OCI-LY7 (cell line): ENCODE measurements around the gene SORCS1. TPM values are rescaled to one million over a fixed set of nuclear protein-coding genes. Genes with fewer than 3 reads are reported as not detected.

Experiments used
- BruUV-seq: library from RNA; stranded (reverse); fragments of 400-500 nt; replicated peaks from 2 replicates; lab custom pipeline; 2021; lab: Mats Ljungman, UMichigan
- CTCF ChIA-PET: fragments of 300-600 bp; sonication (Branson Sonifier 250); formaldehyde crosslinking; loops from one replicate; lab custom pipeline; 2022; ENCODE audit warnings: antibody characterized with exemption; ENCODE audit not compliant: unreplicated experiment; lab: Charles Lee
- POLR2A ChIA-PET: fragments of 300-600 bp; sonication (Branson Sonifier 250); formaldehyde crosslinking; loops from one replicate; lab custom pipeline; 2022; ENCODE audit warnings: antibody characterized with exemption; lab: Charles Lee
- DNase-seq: peaks from one replicate; pipeline ENCODE4 v3.0.0-alpha.2; 2015; ENCODE audit warnings: low spot score
- H2AFZ ChIP-seq: fragments of 200-600 bp; sonication (generic), shearing (Covaris generic); 2 replicates; pipeline ENCODE4 v1.6.1; 2014; ENCODE audit warnings: mild to moderate bottlenecking, antibody characterized with exemption, low read length, moderate library complexity
- H3K27ac ChIP-seq: fragments of 200-600 bp; sonication (generic); 2 replicates; pipeline ENCODE4 v1.5.1; 2014; ENCODE audit warnings: mixed run types, low read depth, mild to moderate bottlenecking, moderate library complexity, low read length, inconsistent platforms; ENCODE audit not compliant: poor library complexity, severe bottlenecking
- H3K36me3 ChIP-seq: fragments of 200-600 bp; sonication (generic); 2 replicates; pipeline ENCODE4 v1.6.1; 2014; ENCODE audit warnings: mild to moderate bottlenecking, antibody characterized with exemption, low read length, moderate library complexity, mixed read lengths; ENCODE audit not compliant: insufficient read depth
- H3K4me1 ChIP-seq: fragments of 200-600 bp; sonication (generic); 2 replicates; pipeline ENCODE4 v1.5.1; 2014; ENCODE audit warnings: mild to moderate bottlenecking, low read length; ENCODE audit not compliant: insufficient read depth, poor library complexity, severe bottlenecking
- H3K4me2 ChIP-seq: fragments of 200-600 bp; sonication (generic); 2 replicates; pipeline ENCODE4 v1.6.1; 2014; ENCODE audit warnings: mild to moderate bottlenecking, low read length
- H3K4me3 ChIP-seq: fragments of 200-600 bp; sonication (generic); 2 replicates; pipeline ENCODE4 v1.5.1; 2014; ENCODE audit warnings: mild to moderate bottlenecking, low read depth, low read length; ENCODE audit not compliant: poor library complexity, severe bottlenecking
- H3K79me2 ChIP-seq: fragments of 200-600 bp; sonication (generic); 2 replicates; pipeline ENCODE4 v1.6.1; 2016; ENCODE audit warnings: low read depth, mild to moderate bottlenecking, low read length, moderate library complexity, mixed read lengths; ENCODE audit not compliant: insufficient read depth
- H3K9me2 ChIP-seq: fragments of 200-600 bp; sonication (generic); 2 replicates; pipeline ENCODE4 v1.6.1; 2016; ENCODE audit warnings: mild to moderate bottlenecking, low read length, mixed read lengths; ENCODE audit not compliant: insufficient read depth
- H3K9me3 ChIP-seq: fragments of 200-600 bp; sonication (generic); 2 replicates; pipeline ENCODE4 v1.6.1; 2014; ENCODE audit warnings: mild to moderate bottlenecking, mixed run types, low read length, mixed read lengths
- H4K20me1 ChIP-seq: fragments of 200-600 bp; sonication (generic); 2 replicates; pipeline ENCODE4 v1.6.1; 2014; ENCODE audit warnings: mild to moderate bottlenecking, antibody characterized with exemption, low read length, moderate library complexity, mixed read lengths; ENCODE audit not compliant: insufficient read depth
- CTCF ChIP-seq: fragments of 200-600 bp; sonication (generic); conservative IDR thresholded peaks from 2 replicates; pipeline ENCODE4 v1.5.1; 2014; ENCODE audit warnings: mild to moderate bottlenecking, antibody characterized with exemption, low read length, moderate library complexity, mixed read lengths
- EZH2phosphoT487 ChIP-seq: fragments of 200-600 bp; sonication (generic); IDR thresholded peaks from 2 replicates; pipeline ENCODE4 v1.6.1; 2018; ENCODE audit warnings: low read depth, borderline replicate concordance, mild to moderate bottlenecking, mixed run types, antibody characterized with exemption, low read length, moderate library complexity, mixed read lengths
- intact Hi-C: fragments of 100-400 bp; cut with micrococcal nuclease; formaldehyde crosslinking; loops from one replicate; pipeline ENCODE4 v1.10.0; 2022; ENCODE audit not compliant: unreplicated experiment
- total RNA-seq, 2 experiments: library from RNA; depleted of rRNA in 1 of 2; stranded (reverse); fragments of >200 nt in 1 of 2; shearing (Covaris generic) in 1 of 2; gene quantifications; 2 replicates each; pipeline ENCODE4 v1.2.3, GENCODE V29; 2014 to 2022

The SORCS1 gene
- total RNA-seq, 2 experiments from 2014 or later = not detected

DNA sequence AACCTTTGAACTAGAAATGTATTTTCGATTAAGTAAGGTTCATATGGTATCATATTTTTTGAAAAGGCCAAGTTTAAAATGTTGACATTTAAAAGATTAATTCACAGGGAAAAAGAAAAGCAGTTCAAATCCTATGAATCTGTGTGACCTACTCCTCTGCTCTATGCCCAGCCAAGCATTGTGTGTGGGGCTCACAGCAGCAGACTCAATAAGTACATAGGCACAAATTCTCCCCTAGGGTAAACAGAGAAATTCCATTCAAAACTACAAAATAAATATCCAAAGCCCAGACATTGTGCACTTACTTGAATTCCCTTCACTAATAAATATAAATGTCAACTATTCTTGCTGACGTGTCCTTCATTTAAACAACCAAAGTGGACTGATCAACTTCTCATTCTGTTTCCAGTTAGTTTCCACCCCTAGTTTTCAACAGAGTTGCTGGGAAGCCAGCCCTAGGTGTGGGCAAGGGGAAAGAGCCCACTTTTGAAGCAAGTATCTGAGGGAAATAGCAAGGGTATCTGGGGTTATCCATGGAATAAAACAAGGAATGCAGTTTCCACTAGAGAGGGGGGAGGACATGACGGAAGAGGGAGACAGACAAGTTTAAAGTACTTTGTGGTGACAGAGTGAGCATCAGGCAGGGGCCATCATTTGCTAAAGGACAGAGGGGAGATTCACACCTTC, 533.3 kb downstream of the SORCS1 start:
- Histone ChIP-seq H3K9me3 (no peaks in the 10 kb centered on the region), H3K79me2 (no peaks in the 10 kb centered on the region), H4K20me1 (no peaks in the 10 kb centered on the region), H3K4me1 (no peaks in the 10 kb centered on the region), H2AFZ (no peak overlapping the region), H3K4me2 (no peak overlapping the region), H3K4me3 (no peak overlapping the region), H3K27ac (no peak overlapping the region), H3K36me3 (no peaks in the 10 kb centered on the region), H3K9me2 (no peaks in the 10 kb centered on the region)
- POLR2A ChIA-PET = no interaction called here
- no TSS peak for BruUV-seq
- intact Hi-C loops = no loop called here
- CTCF ChIA-PET = no interaction called here
- TF ChIP-seq EZH2phosphoT487 (no peak), CTCF (no peak)
- DNase-seq = no peak

DNA sequence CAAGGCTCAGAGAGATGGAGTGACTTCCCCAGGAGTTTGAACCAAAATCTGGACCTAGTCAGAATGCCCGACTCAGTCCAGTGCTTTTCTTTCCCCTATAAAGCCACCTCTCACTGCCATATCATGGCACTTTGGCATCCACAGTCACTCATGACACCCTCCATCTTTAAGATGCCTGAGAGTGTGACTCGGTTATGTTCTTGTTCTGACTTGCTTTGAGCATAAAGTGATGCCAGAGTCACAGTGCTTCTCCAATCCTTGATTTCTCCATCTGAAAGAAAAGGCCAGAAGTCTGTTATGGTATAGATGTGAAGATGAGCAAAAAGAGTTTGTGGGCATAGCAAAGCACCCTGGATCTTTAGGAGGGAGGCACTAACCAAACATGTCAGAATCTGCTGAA, 538.1 kb downstream of the SORCS1 start:
- no peaks in the 10 kb centered on the region for H3K36me3 ChIP-seq
- intact Hi-C loops = no loop called here
- H3K4me3 ChIP-seq = no peak overlapping the region
- no peaks in the 10 kb centered on the region for H4K20me1 ChIP-seq
- no peaks in the 10 kb centered on the region for H3K9me3 ChIP-seq
- POLR2A ChIA-PET = no interaction called here
- no peak overlapping the region for H2AFZ ChIP-seq
- H3K4me1 ChIP-seq = no peaks in the 10 kb centered on the region
- no peak overlapping the region for H3K4me2 ChIP-seq
- CTCF ChIA-PET = no interaction called here
- TF ChIP-seq CTCF = no peak
- TF ChIP-seq EZH2phosphoT487 = no peak
- no TSS peak for BruUV-seq
- DNase-seq = no peak
- H3K79me2 ChIP-seq = no peaks in the 10 kb centered on the region
- no peak overlapping the region for H3K27ac ChIP-seq
- no peaks in the 10 kb centered on the region for H3K9me2 ChIP-seq

- Histone ChIP-seq H3K9me2 (no peaks in the 10 kb centered on the region), H3K79me2 (no peaks in the 10 kb centered on the region), H4K20me1 (no peaks in the 10 kb centered on the region), H3K4me2 (no peak overlapping the region), H2AFZ (no peak overlapping the region), H3K27ac (no peak overlapping the region), H3K4me3 (no peak overlapping the region), H3K4me1 (no peaks in the 10 kb centered on the region), H3K9me3 (no peaks in the 10 kb centered on the region), H3K36me3 (no peaks in the 10 kb centered on the region)
- no peak for DNase-seq
- BruUV-seq = no TSS peak
- ChIA-PET CTCF (no interaction called here), POLR2A (no interaction called here)
- TF ChIP-seq EZH2phosphoT487 (no peak), CTCF (no peak)
- intact Hi-C loops = no loop called here
Observed at GRCh38 chr10:106625751-106626150, 538.8 kb downstream of the SORCS1 start.
